GM19240 (cell line): ENCODE data around the gene MYPN.
"Not testable (repeated sequence)": the region's sequence is repeated elsewhere in the genome, so short reads cannot be mapped to it uniquely, and the experiment has no call there.

Source experiments
- DNase-seq: peaks from one replicate; pipeline ENCODE4 v3.0.0; 2011; ENCODE audit warnings: low spot score; ENCODE audit not compliant: insufficient read length

The MYPN gene

DNA sequence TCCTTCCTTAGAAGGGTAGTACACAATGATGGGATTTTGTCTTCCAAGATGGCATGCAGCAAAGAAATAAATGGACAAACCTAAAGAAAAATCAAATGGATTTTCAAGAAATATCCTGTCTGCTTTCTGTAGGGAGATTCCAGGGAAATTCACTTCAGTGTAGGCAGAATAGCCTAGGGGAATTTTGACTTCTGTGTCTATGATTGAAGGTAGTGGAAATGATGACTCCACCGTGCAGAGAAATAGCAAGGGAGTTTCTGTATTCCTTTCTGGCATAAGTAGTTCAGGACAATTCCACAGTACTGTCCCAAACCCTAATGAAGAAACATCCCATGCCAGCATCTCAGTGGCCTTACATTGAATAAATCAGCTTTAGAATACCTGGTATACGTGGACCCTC lies 113.1 kb downstream of the MYPN start:
- no peak for DNase-seq

DNA sequence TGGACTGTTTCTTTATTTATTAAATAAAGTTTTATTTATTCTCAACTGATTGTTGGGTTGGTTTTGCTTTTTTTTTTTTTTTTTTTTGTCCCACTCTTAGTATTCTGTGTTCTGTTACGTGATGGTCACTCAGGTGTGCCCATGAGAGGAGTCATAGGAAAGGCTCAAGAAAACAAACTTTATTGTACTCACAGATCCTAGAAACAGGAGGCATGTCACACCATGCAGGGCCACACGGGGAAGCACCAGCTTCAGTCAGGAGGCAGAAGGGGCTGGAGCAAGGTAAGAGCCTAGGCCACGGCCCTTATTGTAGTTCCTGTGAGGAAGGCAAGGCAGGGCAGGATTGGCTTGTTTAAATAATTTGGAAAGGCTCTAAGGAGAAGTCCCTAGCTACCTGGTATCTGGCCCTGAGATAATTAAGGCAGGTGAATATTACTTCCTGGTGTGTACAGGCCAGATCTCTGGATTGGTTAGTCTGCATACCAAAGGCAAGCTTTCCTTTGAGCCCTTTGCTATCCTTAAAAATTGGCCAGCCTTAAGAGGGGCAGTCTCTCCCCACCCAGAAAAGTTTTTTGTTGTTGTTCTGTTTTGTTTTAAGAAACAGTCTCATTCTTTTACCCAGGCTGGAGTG lies 114.4 kb downstream of the MYPN start:
- no peak for DNase-seq

DNA sequence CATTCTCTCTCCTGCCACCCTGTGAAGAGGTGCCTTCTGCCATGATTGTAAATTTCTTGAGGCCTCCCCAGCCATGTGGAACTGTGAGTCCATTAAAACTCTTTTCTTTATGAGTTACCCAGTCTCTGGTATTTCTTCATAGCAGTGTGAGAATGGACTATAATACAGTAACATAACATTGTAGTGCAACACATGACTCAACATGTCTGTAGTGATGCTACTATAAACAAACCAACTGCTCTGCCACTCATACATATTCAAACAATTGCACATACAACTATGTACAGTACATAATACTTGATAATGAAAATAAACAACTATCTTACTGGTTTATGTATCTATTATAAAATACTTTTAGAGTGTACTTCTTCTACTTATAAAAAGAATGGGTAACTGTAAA lies 115.5 kb downstream of the MYPN start:
- DNase-seq: no peak

DNA sequence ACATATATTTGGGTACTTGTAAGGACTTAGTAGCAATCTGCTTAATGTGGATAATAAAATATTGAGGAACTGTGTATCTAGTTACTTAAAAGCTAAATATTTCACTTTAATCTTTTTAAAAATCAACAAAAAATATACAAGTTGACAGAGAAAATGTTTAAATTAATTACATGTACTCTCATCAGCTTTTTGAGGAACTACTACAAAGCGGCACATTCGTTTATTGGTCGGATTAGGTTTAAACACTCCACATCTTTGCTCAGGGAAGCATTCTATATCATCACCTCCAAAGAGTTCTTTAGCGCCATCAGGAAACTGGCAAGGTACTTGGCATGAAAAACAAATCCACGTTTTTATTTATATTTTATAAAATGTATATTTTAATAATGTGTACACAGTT lies 121.0 kb downstream of the MYPN start:
- DNase-seq: no peak

DNA sequence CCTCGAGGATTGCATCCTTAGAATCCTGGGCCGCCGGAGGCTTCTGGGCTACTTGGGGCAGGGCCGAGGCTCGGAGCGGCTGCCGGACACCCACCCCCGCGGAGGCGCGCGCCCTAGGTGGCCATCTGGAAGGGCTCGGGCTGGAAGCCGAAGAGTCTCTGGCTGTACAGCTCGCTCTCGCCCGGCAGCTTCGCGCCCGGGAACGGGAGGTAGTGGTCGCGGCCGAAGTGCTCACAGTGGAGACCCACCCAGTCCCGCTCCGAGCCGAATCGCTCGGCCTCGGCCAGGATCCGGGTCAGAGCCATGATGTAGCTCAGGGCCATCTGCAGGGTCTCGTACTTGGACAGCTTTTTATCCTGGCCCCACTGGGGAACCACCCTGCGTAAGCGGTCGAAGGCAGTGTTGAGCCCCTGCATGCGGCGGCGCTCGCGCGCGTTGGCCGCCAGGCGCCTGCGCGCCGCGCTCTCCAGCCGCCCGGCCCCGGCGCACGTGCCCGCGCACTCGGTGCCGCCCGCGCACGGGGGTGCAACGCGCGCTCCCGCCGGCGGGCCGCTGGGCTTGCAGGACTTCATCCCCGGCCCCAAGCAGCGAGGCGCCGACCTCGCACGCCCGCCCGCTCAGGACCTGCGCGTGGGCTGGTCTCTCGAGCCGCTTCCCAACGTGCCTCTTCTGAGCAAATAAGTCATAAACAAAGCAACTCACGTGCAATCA lies 122.0 kb downstream of the MYPN start:
- DNase-seq: peak; percentile 68

DNA sequence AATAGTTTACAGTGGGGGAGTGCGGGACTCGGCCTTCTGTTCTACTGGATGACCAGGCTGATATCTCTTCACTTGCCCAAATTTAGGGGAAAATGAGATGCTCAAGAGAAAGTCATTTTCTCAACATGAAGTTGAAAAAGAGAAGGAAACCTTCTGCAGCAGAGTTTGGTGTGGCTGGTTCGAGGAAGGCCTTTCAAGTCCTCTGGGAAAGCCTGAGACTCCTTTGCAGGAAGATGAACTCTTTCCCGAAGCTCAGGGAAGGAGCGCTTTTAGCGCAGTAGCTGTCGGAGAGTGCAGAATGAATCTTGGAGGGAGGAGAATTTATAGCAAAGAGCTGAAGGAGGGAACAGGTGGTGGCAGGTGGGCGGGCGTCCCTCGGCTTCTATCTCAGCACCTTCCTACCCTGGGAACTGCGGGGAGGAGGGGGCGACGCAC lies 122.5 kb downstream of the MYPN start, which contains the start of gene ATOH7:
ATOH7 (minus strand) TSS at position 297 of the 435 bp plus-strand sequence. CDS start 436 bp downstream, outside the sequence.
- no peak for DNase-seq

DNA sequence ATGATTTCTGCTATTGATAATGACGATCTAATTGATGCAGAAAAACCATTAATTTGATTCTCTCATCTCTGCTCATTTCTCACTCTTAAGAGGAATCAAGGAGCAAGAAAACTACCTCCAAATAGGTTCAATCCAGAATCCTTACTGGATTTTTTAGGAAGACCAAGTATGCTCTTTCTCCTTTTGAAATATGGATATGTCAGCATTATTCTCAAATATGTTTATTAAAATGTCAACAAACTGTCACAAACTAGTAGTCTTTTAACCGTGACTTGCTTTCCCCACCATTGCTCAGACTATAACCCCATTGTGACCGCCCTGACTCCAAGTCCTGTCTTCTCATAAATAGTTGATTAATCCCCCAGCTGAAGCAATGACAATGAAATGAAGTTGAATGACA lies 123.8 kb downstream of the MYPN start:
- no peak for DNase-seq

DNA sequence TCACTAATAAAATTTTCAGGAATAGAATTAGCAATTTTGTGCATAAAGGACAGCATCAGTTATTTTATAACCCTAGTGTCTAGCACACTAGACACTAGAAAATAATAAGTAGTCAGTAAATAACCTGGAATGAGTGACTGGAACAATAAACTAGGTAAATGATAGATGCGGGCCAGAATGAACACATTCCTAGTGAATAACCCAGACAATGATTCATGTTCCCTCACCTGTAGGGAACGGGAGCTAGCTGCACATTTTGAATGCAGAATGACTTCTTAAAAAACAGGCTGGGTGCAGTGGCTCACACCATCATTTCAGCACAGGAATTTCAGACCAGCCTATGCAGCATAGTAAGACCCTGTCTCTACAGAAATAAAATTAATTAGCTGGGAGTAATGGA lies 125.8 kb downstream of the MYPN start:
- DNase-seq: no peak

DNA sequence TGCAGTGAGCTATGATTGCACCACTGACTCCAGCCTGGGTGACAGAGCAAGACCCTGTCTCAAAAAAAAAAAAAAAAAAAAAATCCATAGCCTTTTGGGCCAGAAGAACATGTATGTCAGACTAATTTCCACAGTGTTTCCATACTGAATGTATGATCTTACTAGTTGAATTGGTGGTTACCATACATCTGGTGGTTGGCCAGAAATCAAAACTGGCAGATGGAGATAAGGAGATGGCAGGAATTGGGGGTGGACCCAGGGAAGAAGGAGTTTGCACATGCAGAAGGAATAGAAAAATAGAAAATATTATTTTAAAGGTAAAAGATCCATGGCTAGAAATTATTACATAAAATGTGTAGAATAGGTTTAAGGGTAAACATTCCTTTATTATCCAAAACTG lies 126.3 kb downstream of the MYPN start:
- DNase-seq: no peak

DNA sequence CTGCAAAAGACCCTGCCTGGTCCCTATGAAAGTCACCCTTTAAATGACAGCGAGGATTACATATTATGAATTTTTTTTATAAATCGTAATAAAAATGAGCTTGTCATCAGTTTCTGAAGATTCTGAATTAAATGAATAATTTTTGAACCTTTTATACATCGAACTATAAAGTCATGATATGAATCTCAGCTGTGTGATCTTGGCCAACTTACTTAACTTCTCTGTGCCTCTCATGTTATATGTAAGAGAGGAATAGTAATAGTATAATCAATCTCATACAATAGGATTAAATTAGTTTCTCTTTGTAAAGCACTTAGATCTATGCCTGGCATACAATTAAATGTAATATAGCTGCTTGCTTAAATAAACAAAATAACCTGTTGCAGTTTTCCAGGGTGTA lies 127.9 kb downstream of the MYPN start:
- no peak for DNase-seq

DNA sequence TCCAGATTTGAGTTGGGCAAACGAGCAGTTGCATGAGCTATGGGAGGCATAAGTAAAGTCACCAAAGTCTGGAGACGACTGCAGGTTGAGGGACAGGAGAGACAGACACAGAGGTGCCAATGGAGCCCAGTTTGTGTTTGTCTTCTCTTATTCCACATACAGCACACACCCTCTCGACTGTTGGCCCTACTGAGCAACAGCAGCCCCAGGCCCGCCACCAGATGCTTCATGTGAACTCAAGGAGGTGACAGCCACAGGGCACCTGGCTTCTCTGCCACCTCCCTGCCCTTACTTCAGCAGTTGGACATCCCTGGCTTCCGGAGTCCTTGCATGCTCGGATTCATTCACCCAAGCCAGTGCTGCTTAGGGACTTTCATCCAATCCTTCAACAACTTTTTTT lies 129.1 kb downstream of the MYPN start:
- no peak for DNase-seq

DNA sequence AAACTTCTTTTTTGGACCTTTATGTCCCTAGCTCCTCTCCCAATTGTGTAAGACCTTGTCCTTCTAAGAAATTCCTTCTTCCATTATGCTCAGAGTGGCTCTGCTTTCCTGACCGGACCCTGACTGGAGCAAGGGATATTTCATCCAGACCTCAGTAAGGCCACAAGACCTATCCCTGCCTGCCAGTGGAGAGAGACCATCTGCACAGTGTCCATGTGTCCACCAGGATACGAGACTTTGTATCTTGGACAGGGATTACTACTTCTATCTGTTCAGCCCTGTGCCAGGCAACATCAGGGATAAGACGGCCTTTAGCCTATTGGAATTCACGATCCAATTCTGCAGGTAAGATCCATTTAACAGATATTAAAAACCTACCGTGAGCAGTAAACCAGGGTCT lies 129.8 kb downstream of the MYPN start:
- no peak for DNase-seq

DNA sequence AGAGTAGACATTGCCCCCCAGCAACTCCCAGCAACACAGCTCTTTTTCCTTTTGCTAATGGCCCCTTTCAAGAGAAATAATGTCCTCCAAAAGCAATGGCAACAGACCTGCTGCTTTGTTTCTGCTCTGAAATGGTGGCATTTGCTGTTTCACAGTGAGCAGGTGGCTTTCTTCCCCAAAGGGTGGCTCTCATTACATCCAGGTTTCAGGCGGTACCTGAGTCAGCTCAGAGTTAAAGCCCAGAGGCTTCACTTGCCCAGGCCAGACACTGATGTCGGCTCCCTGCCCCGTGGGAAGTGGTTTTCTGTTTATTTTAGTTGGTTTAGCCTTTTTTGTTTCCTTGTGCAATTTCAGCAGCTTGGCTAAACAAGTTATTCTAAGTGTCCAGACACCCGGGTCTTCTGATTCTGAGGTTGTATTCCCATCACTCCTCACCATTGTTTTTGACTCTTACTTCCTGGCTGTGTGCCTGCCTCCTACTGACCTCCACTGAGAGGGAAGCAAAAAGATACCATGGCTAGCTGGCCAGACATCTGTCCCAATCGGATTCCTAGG lies 130.4 kb downstream of the MYPN start:
- DNase-seq: no peak

DNA sequence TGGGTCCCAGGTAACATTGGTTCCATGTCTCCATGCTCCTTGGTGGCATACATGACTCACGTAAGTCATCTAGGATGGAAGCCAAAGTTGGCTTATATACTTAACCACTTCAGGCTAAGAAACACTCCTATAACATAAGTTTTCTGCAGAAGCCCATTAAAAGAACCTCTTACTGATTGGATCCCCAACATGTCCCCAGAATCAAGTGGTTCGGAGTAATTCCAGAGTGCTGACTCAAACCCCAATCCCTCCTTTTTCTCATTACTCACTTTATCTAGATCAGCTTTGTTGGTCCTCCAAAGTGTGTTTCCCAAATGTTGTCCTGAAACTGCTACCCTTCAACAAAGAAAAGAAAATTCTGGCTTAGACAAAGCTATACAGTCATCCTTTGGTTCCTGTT lies 132.8 kb downstream of the MYPN start:
- no peak for DNase-seq

DNA sequence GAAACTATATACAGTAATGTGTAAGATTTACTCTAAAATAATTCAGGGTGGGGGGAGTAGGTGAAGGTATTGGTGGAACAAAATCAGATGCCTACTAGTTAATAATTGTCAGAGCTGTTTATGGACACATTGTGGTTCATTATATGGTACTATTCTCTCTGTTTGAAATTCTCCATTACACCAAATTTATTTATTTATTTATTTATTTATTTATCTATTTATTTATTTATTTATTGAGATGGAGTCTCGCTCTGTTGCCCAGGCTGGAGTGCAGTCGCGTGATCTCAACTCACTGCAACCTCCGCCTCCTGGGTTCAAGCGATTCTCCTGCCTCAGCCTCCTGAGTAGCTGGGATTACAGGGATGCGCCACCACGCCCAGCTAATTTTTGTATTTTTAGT lies 137.1 kb downstream of the MYPN start:
- DNase-seq: not testable (repeated sequence)

DNA sequence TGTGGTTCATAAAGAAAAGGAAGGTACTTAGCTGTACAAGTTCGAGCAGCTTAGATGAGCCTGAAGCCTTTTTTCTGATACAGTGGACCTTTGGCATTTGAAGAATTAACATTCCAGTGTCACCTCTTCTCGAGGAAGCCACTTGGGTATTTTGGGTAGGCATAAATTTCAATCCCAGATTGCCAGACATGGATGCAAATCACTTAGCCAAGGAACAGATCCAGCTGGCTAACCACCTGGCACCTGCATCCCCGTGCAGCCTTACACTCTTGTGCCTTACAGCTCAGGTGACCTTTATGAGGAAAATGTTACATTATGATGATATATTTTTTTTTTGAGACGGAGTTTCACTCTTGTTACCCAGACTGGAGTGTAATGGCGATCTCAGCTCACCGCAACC lies 138.6 kb downstream of the MYPN start:
- no peak for DNase-seq

DNA sequence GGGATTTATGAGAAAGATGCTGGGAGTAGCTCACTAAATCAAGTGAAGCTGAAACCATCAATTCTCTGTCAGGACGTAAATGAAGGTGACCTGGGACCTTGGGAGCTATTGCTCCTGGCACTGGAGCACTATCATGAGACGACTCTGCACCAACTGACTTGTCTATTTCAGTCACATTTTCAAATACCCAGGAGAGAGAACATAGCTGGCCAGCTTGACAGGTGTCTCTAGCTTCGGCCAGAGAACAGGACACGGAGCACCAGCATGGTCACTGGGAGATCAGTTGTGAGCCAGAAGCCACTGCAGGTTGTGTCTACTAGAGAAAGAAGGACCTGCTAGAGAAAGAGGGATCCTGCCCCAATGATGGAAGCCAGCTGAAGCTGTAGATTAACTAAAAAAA lies 140.0 kb downstream of the MYPN start:
- DNase-seq: no peak

DNA sequence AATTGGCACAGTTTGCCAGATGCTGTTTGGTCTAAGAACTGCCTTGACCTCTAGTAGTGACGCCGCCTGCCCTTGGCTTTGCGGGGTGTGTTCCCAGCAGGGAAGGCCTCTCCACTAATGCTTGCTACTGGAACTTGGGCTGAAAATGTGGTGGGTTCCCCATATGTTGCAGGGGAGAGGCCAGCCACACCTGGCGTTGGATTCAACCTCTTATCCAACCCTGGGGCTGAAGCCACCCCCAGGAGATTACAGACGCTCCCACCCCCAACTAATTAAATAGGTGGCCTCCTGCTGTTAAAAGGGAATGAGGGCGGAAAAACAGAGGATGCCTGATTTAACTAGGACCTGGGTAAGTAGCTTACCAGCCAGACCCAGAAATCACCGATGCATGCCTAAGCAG lies 141.9 kb downstream of the MYPN start:
- DNase-seq: no peak

DNA sequence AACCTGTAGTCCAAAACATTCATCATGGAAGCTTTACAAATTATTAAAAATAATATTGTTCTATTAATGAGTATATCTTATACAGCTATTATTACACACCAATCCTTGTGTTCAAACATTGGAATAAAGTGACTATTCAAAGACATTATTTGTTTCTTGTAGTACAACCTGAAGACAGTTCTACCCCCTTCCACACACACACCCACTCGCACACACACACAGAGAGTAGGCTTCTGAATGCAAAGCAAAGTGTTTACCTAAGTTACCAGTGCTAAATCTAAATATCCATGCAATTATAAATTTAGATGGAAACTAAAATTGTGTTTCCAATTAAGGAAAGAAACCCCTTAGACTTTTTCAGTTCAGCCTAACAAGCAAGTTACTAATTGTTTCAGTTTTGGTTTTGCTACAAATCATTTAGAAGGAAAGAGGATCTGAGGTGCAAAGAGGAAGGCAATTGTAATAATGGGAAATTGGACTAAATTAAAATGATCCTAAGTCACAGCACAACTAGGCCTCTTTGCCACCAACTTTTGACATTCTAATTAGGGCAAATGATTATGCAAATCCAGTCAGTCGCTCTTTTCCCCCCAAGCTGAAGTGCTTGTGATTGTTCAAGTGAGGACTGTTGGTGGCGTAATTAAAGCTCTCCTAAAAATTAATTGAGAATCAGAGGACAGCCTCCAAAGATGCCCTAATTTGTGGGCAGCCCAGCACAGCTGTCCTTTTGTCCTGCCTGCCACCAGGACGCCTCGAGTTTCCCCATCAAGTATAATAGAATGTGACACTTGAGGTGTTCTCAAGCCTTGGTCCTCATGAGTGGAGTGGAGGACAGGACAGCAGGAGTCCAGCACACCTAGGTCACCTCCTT lies 142.6 kb downstream of the MYPN start:
- DNase-seq: no peak

DNA sequence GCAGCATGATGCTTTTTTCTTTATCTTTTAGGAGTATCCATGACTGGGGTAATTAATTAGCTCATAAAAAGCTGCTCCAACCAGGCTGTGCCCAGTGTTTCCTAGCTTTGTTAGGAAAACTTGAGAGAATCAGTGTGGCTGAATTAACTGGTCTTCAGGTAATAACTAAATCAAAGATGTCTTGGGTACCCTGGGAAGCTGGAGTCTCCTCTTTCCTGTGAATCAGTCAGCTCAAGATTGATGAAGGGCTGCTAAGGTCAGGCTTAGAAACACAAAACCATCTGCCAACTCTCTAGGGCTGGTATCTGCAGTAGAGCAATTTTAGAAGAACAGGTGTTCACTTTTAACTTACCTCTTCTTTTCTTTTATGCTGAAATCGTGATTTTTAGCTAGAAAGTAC lies 144.1 kb downstream of the MYPN start:
- no peak for DNase-seq

DNA sequence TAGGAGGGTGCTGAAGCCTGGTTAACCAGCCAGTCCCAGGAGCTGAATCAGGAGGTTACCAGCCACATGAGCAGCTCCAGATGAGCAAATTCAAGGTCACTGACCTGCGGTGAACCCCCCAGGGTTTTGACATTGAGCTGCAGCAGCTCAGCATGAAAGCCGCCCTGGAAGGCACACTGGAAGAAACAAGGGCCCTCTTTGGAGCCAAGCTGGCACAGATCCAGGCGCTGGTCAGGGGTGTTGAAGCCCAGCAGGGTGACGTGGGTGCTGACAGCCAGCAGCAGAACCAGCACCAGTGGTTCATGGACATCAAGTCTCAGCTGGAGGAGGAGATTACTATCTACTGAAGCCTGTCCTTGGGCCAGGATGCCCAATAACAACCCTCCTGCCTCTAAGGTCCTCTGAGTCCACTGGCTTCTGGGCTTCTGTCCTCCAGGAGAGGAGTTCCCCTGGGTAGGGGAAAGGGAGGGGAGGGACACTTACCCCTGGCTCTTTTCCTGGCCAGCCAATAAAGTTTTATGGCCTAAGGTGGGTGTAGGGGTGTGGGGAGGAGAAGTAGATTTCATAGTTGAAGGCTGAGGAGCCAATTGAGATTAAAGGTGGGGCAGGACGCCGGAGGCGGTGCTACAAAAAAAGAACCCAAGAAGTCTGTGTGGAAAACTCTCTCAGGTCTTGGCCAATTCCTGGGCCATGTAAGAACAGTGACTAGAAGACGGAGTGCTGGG lies 152.0 kb downstream of the MYPN start:
- DNase-seq: no peak
